Renal cortical epithelial cell (primary cell): ENCODE results near the gene TINAGL1. TPM values are rescaled to one million over a fixed set of nuclear protein-coding genes. Genes with fewer than 3 reads are reported as not detected.

Source experiments
- DNase-seq: peaks from one replicate; pipeline ENCODE4 v3.0.0-alpha.2; 2011; ENCODE audit warnings: low read depth
- total RNA-seq: library from RNA; depleted of rRNA; stranded (reverse); fragments of >200 nt; gene quantifications from 2 replicates; pipeline ENCODE4 v1.2.3, GENCODE V29; 2014

TINAGL1 gene
- total RNA-seq, 1 donor from 2014 or later = 168 TPM

GRCh38 chr1:31607360-31607759 lies 31.0 kb downstream of the TINAGL1 start:
- no peak for DNase-seq

GRCh38 chr1:31609514-31610118 lies 33.3 kb downstream of the TINAGL1 start:
- DNase-seq = no peak

- no peak for DNase-seq
Observed at GRCh38 chr1:31614414-31615005, 38.2 kb downstream of the TINAGL1 start.

GRCh38 chr1:31615414-31615813 lies 39.1 kb downstream of the TINAGL1 start:
- no peak for DNase-seq

- DNase-seq = no peak
Observed at GRCh38 chr1:31615939-31616338, 39.6 kb downstream of the TINAGL1 start.

- DNase-seq = no peak
Observed at GRCh38 chr1:31617218-31617915, 41.1 kb downstream of the TINAGL1 start, which contains the start of gene HCRTR1. Gene HCRTR1, plus strand, starts transcription at chr1:31617689. Its CDS starts 1,504 bp downstream, at chr1:31619193.

- DNase-seq = no peak
Observed at GRCh38 chr1:31617916-31618746, 41.8 kb downstream of the TINAGL1 start.

- no peak for DNase-seq
Observed at GRCh38 chr1:31618916-31619846, 42.9 kb downstream of the TINAGL1 start.

- DNase-seq = no peak
Observed at GRCh38 chr1:31620631-31621497, 44.5 kb downstream of the TINAGL1 start.

- DNase-seq = no peak
Observed at GRCh38 chr1:31621498-31621820, 45.1 kb downstream of the TINAGL1 start.

- no peak for DNase-seq
Observed at GRCh38 chr1:31621847-31622730, 45.8 kb downstream of the TINAGL1 start.

GRCh38 chr1:31623365-31623764 lies 47.0 kb downstream of the TINAGL1 start:
- no peak for DNase-seq

- no peak for DNase-seq
Observed at GRCh38 chr1:31624309-31624708, 48.0 kb downstream of the TINAGL1 start.

- DNase-seq = no peak
Observed at GRCh38 chr1:31624731-31625514, 48.6 kb downstream of the TINAGL1 start.

- peak; percentile 82 for DNase-seq
Observed at GRCh38 chr1:31625561-31626222, 49.4 kb downstream of the TINAGL1 start.

GRCh38 chr1:31626223-31627207 lies 50.2 kb downstream of the TINAGL1 start:
- DNase-seq = no peak
